Parathyroid adenoma (tissue), 2 donors: ENCODE data around the gene MAPK6.

Experiments used
- H2AFZ ChIP-seq: fragments of 300-600 bp; sonication (generic); one replicate; pipeline ENCODE4 v1.7.0; 2017; ENCODE audit warnings: antibody characterized with exemption, mild to moderate bottlenecking
- H3K27ac ChIP-seq: fragments of 300-600 bp; sonication (generic); one replicate; pipeline ENCODE4 v1.7.0; 2017
- H3K27me3 ChIP-seq: fragments of 300-600 bp; sonication (generic); one replicate; pipeline ENCODE4 v1.7.0; 2017; ENCODE audit warnings: low read length; ENCODE audit not compliant: control insufficient read depth, insufficient read depth
- H3K36me3 ChIP-seq: fragments of 300-600 bp; sonication (generic); one replicate; pipeline ENCODE4 v1.7.0; 2017; ENCODE audit warnings: low read length; ENCODE audit not compliant: control insufficient read depth, insufficient read depth
- H3K4me1 ChIP-seq: fragments of 300-600 bp; sonication (generic); one replicate; pipeline ENCODE4 v1.7.0; 2017; ENCODE audit warnings: control low read depth
- H3K4me2 ChIP-seq: fragments of 300-600 bp; sonication (generic); one replicate; pipeline ENCODE4 v1.7.0; 2017; ENCODE audit warnings: low read length
- H3K4me3 ChIP-seq: fragments of 300-600 bp; sonication (generic); one replicate; pipeline ENCODE4 v1.7.0; 2017; ENCODE audit warnings: low read depth, low read length
- H3K79me2 ChIP-seq: fragments of 300-600 bp; sonication (generic); one replicate; pipeline ENCODE4 v1.7.0; 2017; ENCODE audit warnings: control low read depth
- H3K9ac ChIP-seq: fragments of 300-600 bp; sonication (generic); one replicate; pipeline ENCODE4 v1.7.0; 2017; ENCODE audit warnings: mild to moderate bottlenecking
- H3K9me3 ChIP-seq: fragments of 300-600 bp; sonication (generic); one replicate; pipeline ENCODE4 v1.7.0; 2017; ENCODE audit warnings: low read length; ENCODE audit not compliant: control insufficient read depth
- CTCF ChIP-seq: fragments of 300-600 bp; sonication (generic); IDR thresholded peaks from one replicate; pipeline ENCODE4 v1.7.0; 2017; ENCODE audit warnings: antibody characterized with exemption, mild to moderate bottlenecking
- donor health status: primary hyperparathyroidism.

The MAPK6 gene

GRCh38 chr15:52090193-52090592 lies 71.2 kb downstream of the MAPK6 start:
- H3K36me3 ChIP-seq, result no peaks in the 10 kb centered on the region
- no peak overlapping the region for H3K4me3 ChIP-seq
- H3K9ac ChIP-seq, result no peak overlapping the region
- H3K4me2 ChIP-seq, result no peak overlapping the region
- no peak overlapping the region for H3K27ac ChIP-seq
- TF ChIP-seq CTCF, result no peak
- no peaks in the 10 kb centered on the region for H3K9me3 ChIP-seq
- H3K79me2 ChIP-seq, result no peaks in the 10 kb centered on the region
- H3K4me1 ChIP-seq, result no peaks in the 10 kb centered on the region
- no peak overlapping the region for H2AFZ ChIP-seq
- H3K27me3 ChIP-seq, result no peaks in the 10 kb centered on the region

- Histone ChIP-seq H2AFZ (no peak overlapping the region), H3K9me3 (no peaks in the 10 kb centered on the region), H3K4me2 (no peak overlapping the region), H3K79me2 (no peaks in the 10 kb centered on the region), H3K27me3 (no peaks in the 10 kb centered on the region), H3K4me3 (no peak overlapping the region), H3K27ac (no peak overlapping the region), H3K9ac (no peak overlapping the region), H3K36me3 (no peaks in the 10 kb centered on the region), H3K4me1 (no peaks in the 10 kb centered on the region)
- no peak for TF ChIP-seq CTCF
Measured at GRCh38 chr15:52093167-52093538, 74.1 kb downstream of the MAPK6 start.

GRCh38 chr15:52093539-52094510 lies 74.8 kb downstream of the MAPK6 start:
- H2AFZ ChIP-seq, result no peak overlapping the region
- H3K27ac ChIP-seq, result no peak overlapping the region
- H3K36me3 ChIP-seq, result no peaks in the 10 kb centered on the region
- H3K9me3 ChIP-seq, result no peaks in the 10 kb centered on the region
- TF ChIP-seq CTCF, result no peak
- H3K79me2 ChIP-seq, result no peaks in the 10 kb centered on the region
- no peak overlapping the region for H3K9ac ChIP-seq
- H3K4me2 ChIP-seq, result no peak overlapping the region
- H3K4me1 ChIP-seq, result no peaks in the 10 kb centered on the region
- H3K27me3 ChIP-seq, result no peaks in the 10 kb centered on the region
- H3K4me3 ChIP-seq, result no peak overlapping the region

GRCh38 chr15:52094811-52095584 lies 76.0 kb downstream of the MAPK6 start:
- H3K4me3 ChIP-seq, result no peak overlapping the region
- no peaks in the 10 kb centered on the region for H3K79me2 ChIP-seq
- no peaks in the 10 kb centered on the region for H3K27me3 ChIP-seq
- no peaks in the 10 kb centered on the region for H3K9me3 ChIP-seq
- H3K36me3 ChIP-seq, result no peaks in the 10 kb centered on the region
- H3K4me1 ChIP-seq, result no peaks in the 10 kb centered on the region
- no peak overlapping the region for H3K9ac ChIP-seq
- H2AFZ ChIP-seq, result no peak overlapping the region
- TF ChIP-seq CTCF, result no peak
- H3K4me2 ChIP-seq, result no peak overlapping the region
- no peak overlapping the region for H3K27ac ChIP-seq
